NCI-H510A treated with DMSO at 0.1 percent for 48 hours (cell line): ENCODE data around the gene KIAA1958.
"Not testable (repeated sequence)": the region's sequence is repeated elsewhere in the genome, so short reads cannot be mapped to it uniquely, and the experiment has no call there.

Experiments
- DNase-seq: peaks from one replicate; lab custom pipeline; 2025; lab: John Stamatoyannopoulos, UW

Gene KIAA1958

GRCh38 chr9:112489039-112489546, 2.5 kb downstream of the KIAA1958 start:
- peak; percentile 35 for DNase-seq

DNA sequence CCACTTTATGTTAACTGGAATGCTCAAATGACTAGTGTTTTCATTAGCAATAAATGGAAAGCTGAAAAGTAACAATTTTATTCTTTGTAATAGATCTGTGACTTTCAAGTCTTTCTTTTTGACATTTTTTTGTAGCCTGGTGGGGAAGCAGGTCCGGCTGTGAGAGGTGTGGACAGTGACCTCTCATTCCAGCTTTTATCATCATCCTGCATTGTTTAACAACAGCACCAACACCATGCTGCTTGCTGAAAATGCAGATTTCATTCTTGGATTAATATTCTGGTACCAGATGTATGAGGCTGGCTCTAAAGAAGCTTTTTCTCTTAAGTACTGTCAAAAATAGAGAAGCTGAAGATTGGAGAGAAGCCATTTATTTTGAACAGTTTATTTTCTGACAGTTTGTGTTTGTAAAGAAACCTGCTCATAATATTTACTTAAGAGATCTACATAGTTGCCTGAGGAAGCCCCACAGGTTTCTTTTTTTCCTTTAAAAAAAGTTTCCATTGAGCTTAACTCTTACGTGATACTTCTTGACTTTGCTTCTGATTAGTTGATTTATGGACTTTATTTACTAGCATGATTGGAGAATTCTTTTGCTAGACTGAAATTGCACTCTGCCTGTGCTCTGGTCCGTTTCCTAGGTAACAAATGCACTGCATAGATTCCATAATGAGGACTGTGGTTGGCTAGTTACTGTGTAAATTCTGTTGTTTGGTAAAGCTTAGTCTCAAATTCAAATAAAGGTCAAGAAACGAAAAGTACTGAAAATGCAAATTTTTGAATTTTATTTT, 3.4 kb downstream of the KIAA1958 start:
- DNase-seq: no peak

DNA sequence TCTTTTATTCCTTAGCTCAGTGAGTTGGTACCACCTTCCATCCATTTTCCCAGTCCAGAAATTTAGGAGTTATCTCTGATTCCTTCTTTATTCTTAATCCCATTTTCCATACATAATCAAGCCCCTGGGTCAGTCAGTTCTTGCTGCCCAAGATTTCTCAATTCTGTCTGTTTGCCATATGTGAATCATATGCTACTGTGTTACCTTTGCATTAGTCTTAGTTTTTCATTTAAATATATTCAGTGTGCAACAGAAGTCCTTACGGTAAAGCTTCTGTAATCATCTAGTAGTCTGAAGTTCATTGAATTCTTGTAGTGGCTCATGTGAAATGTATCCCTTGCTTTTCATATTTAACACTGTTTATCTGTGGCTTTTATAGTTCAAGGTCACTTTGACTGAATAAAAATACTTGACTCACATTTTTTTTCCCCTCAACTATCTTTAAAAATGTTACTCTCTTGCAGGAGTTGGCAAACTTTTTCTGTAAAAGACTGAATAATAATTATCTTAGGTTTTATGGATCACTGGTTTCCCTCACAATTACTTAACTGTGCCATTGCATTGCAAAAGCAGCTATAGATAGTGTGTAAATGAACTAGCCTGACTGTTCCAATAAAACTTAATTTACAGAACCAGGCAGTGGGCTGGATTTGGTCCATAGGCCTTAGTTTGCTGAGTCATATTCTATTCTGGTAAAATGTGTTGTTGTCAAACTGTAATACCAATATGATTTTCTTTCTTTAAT, 6.9 kb downstream of the KIAA1958 start:
- no peak for DNase-seq

DNA sequence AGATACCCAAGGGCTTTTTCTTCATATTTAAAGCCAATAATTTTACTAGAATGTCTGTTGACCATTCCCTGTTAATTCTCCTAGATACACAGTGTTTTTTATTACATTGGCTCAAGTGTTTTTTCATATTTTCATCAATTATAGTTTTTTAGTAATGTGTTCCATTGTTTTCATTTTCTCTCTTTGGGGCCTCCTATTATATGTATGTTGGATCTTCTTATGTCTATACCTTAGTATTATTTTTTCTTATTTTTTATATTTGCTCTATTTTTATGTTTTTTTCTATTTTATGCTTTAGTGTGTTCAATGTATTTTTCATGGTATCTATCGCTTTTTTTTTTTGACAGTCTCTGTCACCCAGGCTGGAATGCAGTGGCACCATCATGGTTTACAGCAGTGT, 7.5 kb downstream of the KIAA1958 start:
- peak; percentile 7 for DNase-seq

DNA sequence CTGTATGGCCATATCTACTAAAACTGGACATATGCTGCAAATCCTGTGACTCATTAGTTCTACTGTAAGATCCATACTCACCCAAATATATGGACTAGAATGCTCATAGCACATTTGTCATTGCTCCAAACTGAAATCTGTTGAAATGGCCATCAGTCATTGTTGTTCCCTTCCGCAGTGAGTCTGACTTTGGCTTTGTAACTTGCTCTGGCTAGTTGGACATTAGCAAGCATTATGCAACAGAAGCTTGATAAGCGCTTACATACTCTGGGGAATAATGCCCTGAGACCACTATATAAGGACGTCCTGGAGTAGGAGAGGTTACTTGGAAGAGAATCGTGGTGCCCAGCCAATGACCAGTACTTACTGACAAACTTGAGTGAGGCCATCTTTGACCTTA, 9.0 kb downstream of the KIAA1958 start:
- DNase-seq: no peak

- DNase-seq: no peak
Observed at GRCh38 chr9:112496074-112496722, 9.6 kb downstream of the KIAA1958 start.

- no peak for DNase-seq
Observed at GRCh38 chr9:112500842-112501241, 14.2 kb downstream of the KIAA1958 start.

- no peak for DNase-seq
Observed at GRCh38 chr9:112501287-112501686, 14.7 kb downstream of the KIAA1958 start.

DNA sequence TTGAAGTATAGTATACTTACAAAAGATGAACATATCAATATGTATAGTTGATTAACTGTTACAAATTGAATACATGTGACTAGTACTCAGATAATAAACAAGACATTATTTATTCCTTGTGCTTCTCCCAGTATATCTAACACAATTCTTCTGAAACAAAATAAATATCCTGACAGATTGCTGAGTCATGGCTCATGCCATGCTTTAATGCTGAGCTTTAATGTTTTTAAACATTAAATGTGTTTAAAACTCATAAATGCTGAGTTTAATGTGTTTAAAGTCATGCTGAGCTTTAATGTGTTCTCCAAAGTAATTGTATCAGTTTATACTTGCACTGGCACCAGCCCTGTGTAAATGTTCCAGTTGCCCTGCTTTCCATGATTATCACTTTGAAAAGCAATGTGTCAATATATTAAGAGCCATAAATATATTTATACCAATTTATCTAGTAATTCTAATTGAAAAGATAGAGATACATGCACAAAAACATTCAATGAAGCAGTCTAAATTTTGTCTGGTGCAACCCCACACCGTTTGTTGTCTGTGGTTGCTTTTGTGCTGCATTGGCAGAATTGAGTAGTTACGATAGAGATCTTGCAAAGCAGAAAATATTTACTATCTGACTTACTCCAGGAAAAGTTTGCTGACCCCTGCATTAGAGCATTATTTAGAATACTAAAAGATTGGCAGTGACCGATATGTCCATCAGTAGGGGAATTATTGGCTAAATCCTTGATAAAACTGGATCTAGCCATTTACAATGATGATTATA, 15.7 kb downstream of the KIAA1958 start:
- peak; percentile 44 for DNase-seq

GRCh38 chr9:112503170-112503569, 16.5 kb downstream of the KIAA1958 start:
- peak; percentile 30 for DNase-seq

DNA sequence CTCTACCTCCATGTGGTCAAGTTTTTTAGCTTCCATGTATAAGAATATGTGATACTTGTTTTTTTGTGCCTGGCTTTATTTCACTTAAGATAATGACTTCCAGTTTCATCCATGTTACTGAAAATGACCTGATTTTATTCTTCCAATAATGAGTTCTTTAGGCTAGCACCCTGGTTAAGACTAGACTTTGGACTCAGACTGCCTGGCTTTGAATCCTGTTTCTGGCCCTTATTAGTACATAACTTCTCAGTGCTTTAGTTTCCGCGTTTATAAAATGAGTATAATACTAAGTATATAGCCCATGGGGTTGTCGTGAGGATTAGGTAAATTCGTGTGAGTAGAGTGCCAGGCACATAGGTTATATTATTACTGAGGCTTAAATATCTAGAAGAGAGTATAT, 18.5 kb downstream of the KIAA1958 start:
- no peak for DNase-seq

DNA sequence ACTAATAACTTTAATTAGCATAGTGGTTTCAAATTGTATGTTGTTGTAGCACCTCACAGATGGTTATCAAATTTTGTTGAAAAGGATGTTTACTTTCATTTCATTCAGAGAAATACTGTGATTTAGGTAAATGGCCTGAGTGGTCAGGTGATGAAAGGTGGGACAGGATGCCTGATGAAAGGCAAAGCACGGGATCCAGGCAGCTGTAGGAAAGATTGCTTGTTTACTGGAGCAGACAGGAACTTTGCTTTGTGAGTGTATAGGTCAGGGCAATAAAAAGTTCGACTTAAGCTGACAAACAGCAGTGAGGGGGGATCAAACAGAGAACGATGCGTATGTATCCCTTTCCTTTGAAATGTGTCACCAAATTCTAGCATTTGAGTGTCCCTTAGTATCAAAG, 19.0 kb downstream of the KIAA1958 start:
- DNase-seq: no peak

GRCh38 chr9:112506571-112506970, 19.9 kb downstream of the KIAA1958 start:
- no peak for DNase-seq

GRCh38 chr9:112507001-112507680, 20.5 kb downstream of the KIAA1958 start:
- DNase-seq: no peak

- no peak for DNase-seq
Observed at GRCh38 chr9:112508377-112508776, 21.8 kb downstream of the KIAA1958 start.

DNA sequence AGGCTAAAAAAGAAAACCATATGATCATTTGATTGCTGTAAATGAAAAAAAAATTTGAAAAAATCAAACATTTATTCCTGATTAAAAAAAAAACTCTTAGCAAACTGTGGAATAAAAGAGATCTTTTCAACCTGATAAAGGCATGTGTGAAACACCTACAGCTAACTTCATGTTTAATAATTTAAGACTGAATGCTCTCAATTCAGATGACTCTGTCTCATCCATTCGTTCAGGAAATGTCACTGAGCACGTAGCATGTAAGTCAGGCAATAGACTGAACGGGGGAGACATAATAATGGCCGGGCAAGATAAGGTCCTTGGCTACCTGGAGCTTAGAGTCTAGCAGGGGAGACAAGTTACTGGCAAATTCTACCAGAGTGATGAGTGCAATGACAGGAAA, 25.8 kb downstream of the KIAA1958 start:
- DNase-seq: not testable (repeated sequence)

GRCh38 chr9:112516769-112517168, 30.1 kb downstream of the KIAA1958 start:
- DNase-seq: peak; percentile 40

DNA sequence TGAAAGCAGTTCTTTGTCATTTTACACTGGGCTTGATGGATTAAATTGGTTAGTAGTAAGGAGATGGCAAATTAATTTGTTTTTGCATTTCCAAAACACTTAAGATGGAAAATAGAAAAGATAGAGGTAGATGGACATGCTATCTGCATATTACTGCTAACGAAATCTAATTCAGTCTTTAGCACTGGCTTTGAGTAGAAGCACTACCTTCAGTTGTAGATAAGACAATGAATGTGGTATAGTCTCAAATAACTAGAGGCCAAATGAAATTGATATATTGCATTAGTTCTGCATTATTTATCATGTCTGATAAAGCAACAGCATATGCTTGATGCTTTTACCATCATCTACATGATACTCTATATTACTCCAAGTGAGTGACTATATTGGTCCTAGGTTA, 33.4 kb downstream of the KIAA1958 start:
- no peak for DNase-seq

GRCh38 chr9:112520656-112521055, 34.0 kb downstream of the KIAA1958 start:
- no peak for DNase-seq

DNA sequence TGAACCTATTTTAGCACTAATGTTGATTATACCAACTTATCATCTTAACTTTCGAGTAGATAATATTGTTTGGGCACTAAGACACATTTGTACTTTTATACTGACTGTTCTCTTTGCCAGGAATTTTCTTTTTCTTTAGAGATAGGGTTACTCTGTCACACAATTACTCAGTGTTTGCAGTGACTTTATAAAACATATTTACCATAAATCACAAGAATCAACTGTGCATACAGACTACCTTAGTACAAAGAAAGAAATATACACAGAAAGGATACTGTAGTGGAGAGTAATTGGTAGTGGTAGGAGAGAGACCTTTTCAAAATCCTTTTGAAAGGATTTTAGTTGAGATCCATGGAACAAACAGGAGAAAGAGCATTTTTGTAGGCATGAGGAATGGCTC, 40.3 kb downstream of the KIAA1958 start:
- no peak for DNase-seq

- DNase-seq: no peak
Observed at GRCh38 chr9:112527959-112528358, 41.3 kb downstream of the KIAA1958 start.
